CD4-positive, alpha-beta memory T cell (primary cell): ENCODE measurements around the gene IRF1. TPM values are rescaled to one million over a fixed set of nuclear protein-coding genes. Genes with fewer than 3 reads are reported as not detected.

Source experiments
- CTCF ChIA-PET: fragments of 350-600 bp; sonication (Branson Sonifier 250); formaldehyde crosslinking; loops from one replicate; lab custom pipeline; 2021; ENCODE audit warnings: inconsistent platforms; ENCODE audit not compliant: partially characterized antibody; lab: Charles Lee
- POLR2A ChIA-PET: fragments of 350-600 bp; sonication (Branson Sonifier 250); formaldehyde crosslinking; loops from one replicate; lab custom pipeline; 2021; ENCODE audit not compliant: partially characterized antibody; lab: Charles Lee
- DNase-seq, 5 donors: peaks; one replicate each; pipeline versions ENCODE4 v3.0.0 to v3.0.0-alpha.2; 2020 to 2022; ENCODE audit warnings: mixed read lengths in 1 of 5
- H3K27ac ChIP-seq: one replicate; pipeline ENCODE4 v1.7.0; 2013; ENCODE audit warnings: low read depth, low read length
- H3K27me3 ChIP-seq: 2 replicates; pipeline ENCODE4 v1.7.0; 2013; ENCODE audit warnings: mild to moderate bottlenecking, low read length, moderate library complexity; ENCODE audit not compliant: insufficient read depth
- H3K36me3 ChIP-seq: 2 replicates; pipeline ENCODE4 v1.7.0; 2013; ENCODE audit warnings: mild to moderate bottlenecking, low read length, moderate library complexity; ENCODE audit not compliant: insufficient read depth
- H3K4me1 ChIP-seq: 2 replicates; pipeline ENCODE4 v1.7.0; 2013; ENCODE audit warnings: mild to moderate bottlenecking, low read length, moderate library complexity; ENCODE audit not compliant: insufficient read depth
- H3K4me3 ChIP-seq, 2 donors: one replicate each; pipeline ENCODE4 v1.7.0; 2013; ENCODE audit warnings: low read length in 2 of 2, mild to moderate bottlenecking in 1 of 2
- H3K9me3 ChIP-seq, 2 donors: one replicate each; pipeline ENCODE4 v1.7.0; 2013; ENCODE audit warnings: low read length in 2 of 2, control low read depth in 1 of 2; ENCODE audit not compliant: control insufficient read depth in 1 of 2
- H3K27ac Mint-ChIP-seq, 7 donors: one replicate each; pipeline ENCODE4 v1.8.0; 2020 to 2021; ENCODE audit warnings: mixed read lengths in 7 of 7, mild to moderate bottlenecking in 6 of 7, inconsistent platforms in 3 of 7, moderate library complexity in 3 of 7
- H3K27me3 Mint-ChIP-seq, 2 donors: one replicate each; pipeline ENCODE4 v1.8.0; 2020 to 2021; ENCODE audit warnings: mixed read lengths in 2 of 2
- H3K36me3 Mint-ChIP-seq, 2 donors: one replicate each; pipeline ENCODE4 v1.8.0; 2020 to 2021; ENCODE audit warnings: mixed read lengths in 2 of 2, inconsistent platforms in 1 of 2, mild to moderate bottlenecking in 1 of 2
- H3K4me1 Mint-ChIP-seq, 4 donors: one replicate each; pipeline ENCODE4 v1.8.0; 2020 to 2021; ENCODE audit warnings: mixed read lengths in 4 of 4, mild to moderate bottlenecking in 1 of 4
- H3K4me3 Mint-ChIP-seq, 8 donors: one replicate each; pipeline ENCODE4 v1.8.0; 2020 to 2021; ENCODE audit warnings: mixed read lengths in 8 of 8, mild to moderate bottlenecking in 7 of 8, moderate library complexity in 6 of 8, inconsistent platforms in 3 of 8
- H3K9me3 Mint-ChIP-seq, 8 donors: one replicate each; pipeline ENCODE4 v1.8.0; 2020 to 2021; ENCODE audit warnings: mixed read lengths in 8 of 8, mild to moderate bottlenecking in 5 of 8, inconsistent platforms in 3 of 8, moderate library complexity in 1 of 8
- intact Hi-C: fragments of 100-400 bp; cut with micrococcal nuclease; formaldehyde crosslinking; loops from one replicate; pipeline ENCODE4 v1.15.1; 2023
- polyA plus RNA-seq, 2 donors: library from polyadenylated mRNA; unstranded; fragments of 300-500 nt; fragmentation: Illumina TruSeq; gene quantifications; one replicate each; pipeline ENCODE4 v1.2.3, GENCODE V29; 2021
- total RNA-seq, 2 experiments: library from RNA; stranded (reverse); gene quantifications; one replicate each; pipeline ENCODE4 v1.2.3, GENCODE V29; 2021

IRF1 gene
- total and polyA plus RNA-seq, 4 experiments from 2014 or later, result 192 to 237 (median 197) TPM

- Mint-ChIP-seq H3K9me3 (no peaks in the 10 kb centered on the region), H3K27ac (peak overlapping the region in 2 of 7 donors; percentile 63 to 97)
- POLR2A ChIA-PET, result interaction anchor here (1.1 to 31.1 kb wide), 8 partner anchors 13 to 112 kb away, joined by 3 to 1580 read pairs (median 70); partner anchors contain the start of gene IRF1
Measured at GRCh38 chr5:132501629-132501956, 11.0 kb upstream of the IRF1 start.

GRCh38 chr5:132500931-132501628 lies 10.5 kb upstream of the IRF1 start:
- CTCF ChIA-PET, result interaction anchor here (0.7 to 13.3 kb wide), 33 partner anchors 12 to 319 kb away, joined by 3 to 543 read pairs (median 9); partner anchors contain the start of genes IRF1 and SLC22A5
- peak; percentile 75 to 80 (median 76) for DNase-seq
- Mint-ChIP-seq H3K9me3 (no peaks in the 10 kb centered on the region), H3K27me3 (peaks cover 1 to 2% of the 10 kb centered on the region in 2 donors), H3K4me3 (peak overlapping the region in 1 of 8 donors; percentile 0), H3K27ac (peak overlapping the region in 6 of 7 donors; percentile 13 to 97 (median 58)), H3K4me1 (peaks cover 19 to 50% (median 36%) of the 10 kb centered on the region in 4 donors), H3K36me3 (peaks cover 0 to 4% of the 10 kb centered on the region in 2 donors)
- H3K27me3 ChIP-seq, result no peaks in the 10 kb centered on the region
- peaks cover 44% of the 10 kb centered on the region for H3K4me1 ChIP-seq
- peak overlapping the region; percentile 18 for H3K27ac ChIP-seq
- intact Hi-C loops, result loop anchor here (1.0 to 2.0 kb wide), 3 partner anchors 82 to 320 kb away; no protein-coding TSS in a partner anchor
- no peaks in the 10 kb centered on the region for H3K9me3 ChIP-seq
- H3K36me3 ChIP-seq, result no peaks in the 10 kb centered on the region
- H3K4me3 ChIP-seq, result no peak overlapping the region
- POLR2A ChIA-PET, result interaction anchor here (1.1 to 31.1 kb wide), 10 partner anchors 12 to 131 kb away, joined by 3 to 1580 read pairs (median 20); partner anchors contain the start of genes IRF1 and SLC22A5

More at GRCh38 chr5:132501629-132501956, 11.0 kb upstream of the IRF1 start:
- no peak for DNase-seq
- Histone ChIP-seq H3K4me3 (no peak overlapping the region), H3K36me3 (no peaks in the 10 kb centered on the region), H3K9me3 (no peaks in the 10 kb centered on the region), H3K27ac (no peak overlapping the region), H3K4me1 (peaks cover 44% of the 10 kb centered on the region), H3K27me3 (no peaks in the 10 kb centered on the region)
- intact Hi-C loops, result loop anchor here (1.0 to 2.0 kb wide), 3 partner anchors 82 to 319 kb away; no protein-coding TSS in a partner anchor
- Mint-ChIP-seq H3K4me1 (peaks cover 19 to 45% (median 36%) of the 10 kb centered on the region in 4 donors), H3K27me3 (peaks cover 1 to 2% of the 10 kb centered on the region in 2 donors), H3K4me3 (no peak overlapping the region), H3K36me3 (peaks cover 0 to under 1% of the 10 kb centered on the region in 2 donors)
- CTCF ChIA-PET, result interaction anchor here (0.8 to 13.3 kb wide), 26 partner anchors 13 to 319 kb away, joined by 3 to 543 read pairs (median 11); partner anchors contain the start of genes IRF1 and SLC22A5

- CTCF ChIA-PET, result interaction anchor here (0.7 to 13.3 kb wide), 36 partner anchors 12 to 320 kb away, joined by 3 to 543 read pairs (median 8); partner anchors contain the start of genes IRF1 and SLC22A5
- Mint-ChIP-seq H3K9me3 (no peaks in the 10 kb centered on the region), H3K4me3 (no peak overlapping the region), H3K36me3 (peaks cover 0 to 4% of the 10 kb centered on the region in 2 donors), H3K27ac (peak overlapping the region; percentile 36 to 97 (median 84)), H3K4me1 (peaks cover 22 to 55% (median 39%) of the 10 kb centered on the region in 4 donors), H3K27me3 (peaks cover 0 to 2% of the 10 kb centered on the region in 2 donors)
- Histone ChIP-seq H3K4me3 (no peak overlapping the region), H3K36me3 (no peaks in the 10 kb centered on the region), H3K4me1 (peaks cover 47% of the 10 kb centered on the region), H3K27ac (peak overlapping the region; percentile 18), H3K9me3 (no peaks in the 10 kb centered on the region), H3K27me3 (no peaks in the 10 kb centered on the region)
- intact Hi-C loops, result loop anchor here (2.0 kb wide), 1 partner anchor 320 kb away; no protein-coding TSS in a partner anchor
- DNase-seq, result peak in 1 of 5 donors; percentile 16
- POLR2A ChIA-PET, result interaction anchor here (1.1 to 31.1 kb wide), 10 partner anchors 11 to 131 kb away, joined by 3 to 1580 read pairs (median 20); partner anchors contain the start of genes IRF1 and SLC22A5
Measured at GRCh38 chr5:132500244-132500930, 9.8 kb upstream of the IRF1 start.

- ChIA-PET POLR2A (interaction anchor here (0.9 to 31.1 kb wide), 7 partner anchors 11 to 130 kb away, joined by 3 to 1580 read pairs (median 114); partner anchors contain the start of genes IRF1 and SLC22A5), CTCF (interaction anchor here (1.0 to 13.3 kb wide), 24 partner anchors 11 to 321 kb away, joined by 3 to 543 read pairs (median 14); partner anchors contain the start of gene IRF1)
- H3K27me3 Mint-ChIP-seq, result peaks cover 0 to 2% of the 10 kb centered on the region in 2 donors
- H3K27ac Mint-ChIP-seq, result peak overlapping the region; percentile 79 to 97 (median 85)
- peaks cover 0 to 4% of the 10 kb centered on the region in 2 donors for H3K36me3 Mint-ChIP-seq
- DNase-seq, result peak in 1 of 5 donors; percentile 38
- H3K4me1 Mint-ChIP-seq, result peaks cover 26 to 62% (median 44%) of the 10 kb centered on the region in 4 donors
- H3K4me3 Mint-ChIP-seq, result peak overlapping the region in 2 of 8 donors; percentile 5
- Histone ChIP-seq H3K4me3 (no peak overlapping the region), H3K36me3 (no peaks in the 10 kb centered on the region), H3K27ac (peak overlapping the region; percentile 6), H3K4me1 (peaks cover 55% of the 10 kb centered on the region), H3K27me3 (no peaks in the 10 kb centered on the region), H3K9me3 (no peaks in the 10 kb centered on the region)
- intact Hi-C loops, result loop anchor here (2.0 kb wide), 1 partner anchor 321 kb away; no protein-coding TSS in a partner anchor
- H3K9me3 Mint-ChIP-seq, result no peaks in the 10 kb centered on the region
Measured at GRCh38 chr5:132499440-132500243, 9.1 kb upstream of the IRF1 start.

GRCh38 chr5:132498686-132499271 lies 8.2 kb upstream of the IRF1 start:
- peaks cover 0 to 4% of the 10 kb centered on the region in 2 donors for H3K36me3 Mint-ChIP-seq
- ChIA-PET CTCF (interaction anchor here (0.8 to 13.3 kb wide), 14 partner anchors 10 to 322 kb away, joined by 3 to 543 read pairs (median 28); partner anchors contain the start of gene IRF1), POLR2A (interaction anchor here (0.9 to 35.0 kb wide), 11 partner anchors 10 to 130 kb away, joined by 3 to 1580 read pairs (median 114); partner anchors contain the start of genes IRF1 and SLC22A5)
- Histone ChIP-seq H3K27me3 (no peaks in the 10 kb centered on the region), H3K27ac (peak overlapping the region; percentile 99), H3K4me1 (peaks cover 63% of the 10 kb centered on the region), H3K4me3 (no peak overlapping the region), H3K36me3 (no peaks in the 10 kb centered on the region), H3K9me3 (no peaks in the 10 kb centered on the region)
- intact Hi-C loops, result no loop called here
- no peak for DNase-seq
- peak overlapping the region in 2 of 8 donors; percentile 5 to 42 for H3K4me3 Mint-ChIP-seq
- no peaks in the 10 kb centered on the region for H3K9me3 Mint-ChIP-seq
- H3K27ac Mint-ChIP-seq, result peak overlapping the region; percentile 81 to 97 (median 85)
- peaks cover 35 to 71% (median 52%) of the 10 kb centered on the region in 4 donors for H3K4me1 Mint-ChIP-seq
- peaks cover 0 to 1% of the 10 kb centered on the region in 2 donors for H3K27me3 Mint-ChIP-seq
